Measurements from ENCODE around the gene CAPRIN2.

CAPRIN2 gene

DNA sequence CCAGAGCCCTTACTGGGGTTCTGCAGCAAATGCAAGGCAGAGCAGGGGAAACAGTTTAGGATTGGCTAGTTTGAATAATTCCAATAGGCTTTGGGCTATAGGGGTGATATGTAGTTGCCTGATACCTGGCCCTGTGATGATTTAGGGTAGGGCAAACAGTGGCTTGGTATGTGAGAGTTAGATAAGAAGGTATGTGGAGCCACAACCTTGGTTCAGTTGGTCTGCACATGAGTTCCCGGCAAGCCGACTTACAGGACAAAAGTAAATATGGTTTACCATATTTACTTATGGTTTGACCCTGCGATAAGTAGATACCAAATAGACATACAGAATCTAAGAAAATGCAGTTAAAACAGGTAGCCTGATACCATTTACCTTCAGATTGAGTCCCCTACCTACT lies 8.3 kb upstream of the CAPRIN2 start:
- DNase-seq, result no peak

DNA sequence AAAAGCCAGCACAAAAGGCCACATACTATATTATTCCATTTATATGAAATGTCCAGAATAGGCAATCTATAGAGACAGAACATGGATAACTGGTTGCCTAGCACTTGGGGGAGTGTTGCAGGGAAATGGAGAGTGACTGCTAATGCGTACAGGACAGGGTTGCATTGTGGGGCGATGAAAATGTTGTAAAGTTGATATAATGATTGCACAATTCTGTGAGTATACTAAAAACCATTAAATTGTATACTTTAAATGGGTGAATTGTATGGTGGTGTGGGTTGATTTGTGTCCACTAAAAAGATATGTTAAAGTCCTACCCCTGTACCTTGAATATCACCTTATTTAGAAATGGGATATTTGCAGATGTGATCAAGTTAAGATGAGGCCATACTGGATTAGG lies 7.0 kb upstream of the CAPRIN2 start:
- DNase-seq, result no peak

DNA sequence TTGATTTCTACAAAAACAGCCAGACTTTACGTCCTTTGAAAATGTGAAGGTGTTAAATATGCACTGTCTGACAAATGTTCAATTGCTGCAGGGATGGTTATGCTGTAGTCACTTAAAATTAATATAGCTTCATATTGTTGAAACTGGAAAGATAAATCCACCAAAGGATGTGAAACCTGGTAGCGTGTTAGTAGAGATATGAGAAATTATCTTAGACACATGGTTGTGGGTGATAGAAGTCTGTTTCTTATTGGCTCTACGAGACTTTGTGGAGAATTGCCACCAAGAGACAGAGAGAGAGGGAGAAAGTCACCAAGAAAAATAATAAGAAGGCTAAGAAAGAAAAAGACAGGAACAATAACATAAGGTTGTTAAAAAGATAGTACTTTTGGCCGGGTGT lies 2.6 kb upstream of the CAPRIN2 start:
- DNase-seq, result no peak

DNA sequence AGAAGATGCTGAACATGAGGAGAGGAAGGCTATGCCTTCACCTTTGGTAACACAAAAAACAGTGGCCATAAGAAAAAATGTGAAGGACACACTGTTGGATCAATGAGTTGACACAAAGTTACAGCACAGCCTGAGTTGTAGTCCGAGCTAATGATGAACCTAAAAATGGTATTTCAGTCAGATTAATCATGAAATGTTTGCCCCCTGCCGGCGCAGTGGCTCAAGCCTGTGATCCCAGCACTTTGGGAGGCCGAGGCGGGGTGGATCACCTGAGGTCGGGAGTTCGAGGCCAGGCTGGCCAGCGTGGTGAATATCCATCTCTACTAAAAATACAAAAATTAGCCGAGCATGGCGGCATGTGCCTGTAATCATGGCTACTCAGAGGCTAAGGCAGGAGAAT lies 1.3 kb upstream of the CAPRIN2 start:
- DNase-seq, result no peak

DNA sequence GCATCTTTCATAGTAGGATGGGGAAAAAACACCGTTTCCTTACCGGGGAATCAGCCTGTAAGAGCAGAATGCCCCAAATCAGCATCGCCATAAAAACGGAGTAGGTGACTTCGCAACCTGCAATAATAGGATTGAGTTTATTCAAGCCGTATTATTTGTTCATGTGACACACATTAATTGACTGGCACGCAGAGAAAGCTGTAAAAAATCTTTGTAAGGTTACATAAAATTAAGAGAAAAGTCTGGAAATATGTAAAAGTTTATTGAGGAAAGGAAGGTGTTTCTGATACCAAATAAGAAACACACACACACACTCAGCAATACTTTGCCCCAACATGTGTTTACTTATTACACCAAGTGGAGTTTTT lies 628 bp upstream of the CAPRIN2 start:
- no peak for DNase-seq

DNA sequence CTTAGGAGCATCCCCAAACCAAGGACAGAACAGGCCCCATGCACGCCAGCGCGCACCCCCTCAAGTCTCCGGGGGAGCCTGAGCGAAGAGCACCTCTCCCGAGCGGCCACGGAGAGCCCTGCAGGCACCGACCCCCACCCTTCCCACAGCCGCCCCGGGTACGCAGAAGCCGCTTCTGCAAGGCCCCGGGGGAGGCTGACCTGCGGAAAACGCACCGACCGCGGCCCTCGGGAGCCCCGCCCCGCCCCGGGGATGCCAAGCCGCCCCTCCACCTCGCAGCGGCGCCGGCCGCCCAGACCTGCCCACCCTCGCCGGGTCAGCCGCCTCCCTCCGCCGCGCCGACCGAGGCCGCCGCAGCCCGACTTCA lies 385 bp downstream of the CAPRIN2 start:
- DNase-seq, result no peak

DNA sequence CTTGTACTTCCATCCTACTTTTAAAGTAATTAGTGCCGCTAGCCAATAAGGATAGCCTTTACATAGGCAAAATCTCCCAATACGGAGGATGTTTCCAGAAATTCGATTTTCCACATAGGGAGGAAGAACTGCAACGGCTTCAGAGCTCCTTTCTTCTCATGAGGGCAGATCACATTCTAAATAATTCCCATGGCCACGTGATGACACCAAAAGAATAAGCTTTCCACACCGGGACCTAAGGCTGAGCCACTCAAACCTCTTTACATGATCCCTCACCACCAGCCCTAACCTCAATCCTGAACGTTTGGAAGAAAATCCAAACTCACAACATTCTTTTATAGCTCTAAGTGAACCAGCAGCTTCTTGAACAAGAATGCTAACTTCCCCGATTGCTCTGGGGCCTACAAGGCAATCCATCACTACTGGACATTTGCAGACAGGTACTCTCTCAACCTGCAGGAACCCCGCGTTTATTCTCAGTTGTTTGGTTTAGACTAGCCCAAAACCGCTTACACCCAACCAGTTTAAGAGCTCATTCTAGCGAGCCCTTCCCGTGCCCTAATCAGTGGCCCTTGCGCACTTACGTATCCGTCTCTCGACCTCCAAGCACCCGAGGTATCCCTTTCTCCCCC lies 884 bp downstream of the CAPRIN2 start:
- no peak for DNase-seq

DNA sequence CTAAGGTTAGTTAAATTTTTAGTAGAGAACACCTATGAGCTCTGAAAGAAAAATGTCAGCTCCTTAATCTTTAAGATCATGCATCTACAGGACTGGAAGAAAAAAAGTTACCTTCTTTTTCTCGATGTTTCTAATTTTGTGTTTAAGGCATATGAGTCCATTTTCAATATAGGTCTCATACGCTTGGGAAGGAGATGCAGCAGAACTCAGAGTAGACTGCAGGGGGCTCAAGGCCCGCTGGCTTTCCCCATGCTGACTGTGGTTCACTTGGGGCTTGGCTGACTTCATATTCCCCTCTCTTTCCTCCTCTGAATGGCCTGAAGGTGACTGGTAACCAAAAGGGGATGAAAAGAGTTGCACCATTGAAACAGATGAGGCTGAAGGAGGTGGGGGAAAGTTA lies 1.5 kb downstream of the CAPRIN2 start:
- DNase-seq, result no peak

DNA sequence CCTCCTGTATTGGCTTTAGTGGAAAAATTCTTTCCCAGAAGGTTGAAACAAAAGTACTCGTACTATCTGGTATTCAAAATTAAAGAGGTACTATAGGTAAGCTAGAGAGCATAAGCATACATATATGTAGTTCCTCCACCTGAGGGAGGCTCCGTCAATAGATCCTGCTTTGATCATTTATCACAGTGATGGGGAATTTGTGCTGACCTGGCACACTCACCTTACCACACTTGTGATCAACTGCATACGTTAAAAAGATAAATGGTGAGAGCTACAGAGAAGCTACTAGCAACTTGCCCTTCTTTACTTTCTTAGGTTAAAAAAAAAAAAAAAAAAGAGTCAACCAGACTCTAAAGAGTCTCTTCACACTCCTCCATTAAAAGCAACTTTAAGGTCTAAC lies 2.5 kb downstream of the CAPRIN2 start:
- no peak for DNase-seq

DNA sequence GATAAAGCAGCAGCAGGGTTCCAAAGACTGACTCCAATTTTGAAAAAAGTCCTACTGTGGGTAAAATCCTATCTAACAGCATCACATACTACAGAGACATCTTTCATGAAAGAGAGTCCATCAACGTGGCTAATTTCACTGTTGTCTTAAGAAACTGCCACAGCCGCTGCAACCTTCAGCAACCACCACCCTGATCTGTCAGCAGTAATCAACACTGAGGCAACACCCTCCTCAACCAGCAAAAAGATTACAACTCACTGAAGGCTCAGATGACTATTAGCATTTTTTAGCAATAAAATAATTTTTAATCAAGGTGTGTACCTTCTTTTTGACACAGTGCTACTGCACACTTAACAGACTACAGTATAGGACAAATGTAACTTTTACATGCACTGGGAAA lies 6.6 kb downstream of the CAPRIN2 start:
- DNase-seq, result no peak

DNA sequence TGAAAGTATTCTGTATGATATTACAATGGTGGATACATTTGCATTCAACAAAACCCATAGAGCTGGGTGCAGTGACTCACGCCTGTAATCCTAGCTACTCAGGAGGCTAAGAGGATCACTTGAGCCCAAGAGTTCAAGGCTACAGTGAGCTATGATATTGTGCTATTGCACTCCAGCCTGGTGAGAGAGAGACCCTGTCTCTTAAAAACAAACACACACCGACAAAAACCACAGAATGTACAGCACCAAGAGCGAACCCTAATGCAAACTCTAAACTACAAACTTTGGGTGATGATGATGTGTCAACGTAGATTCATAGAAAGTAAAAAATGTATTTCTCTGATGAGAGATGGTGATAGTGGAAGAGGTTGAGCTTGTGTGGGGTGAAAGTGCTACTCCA lies 8.6 kb downstream of the CAPRIN2 start:
- no peak for DNase-seq

DNA sequence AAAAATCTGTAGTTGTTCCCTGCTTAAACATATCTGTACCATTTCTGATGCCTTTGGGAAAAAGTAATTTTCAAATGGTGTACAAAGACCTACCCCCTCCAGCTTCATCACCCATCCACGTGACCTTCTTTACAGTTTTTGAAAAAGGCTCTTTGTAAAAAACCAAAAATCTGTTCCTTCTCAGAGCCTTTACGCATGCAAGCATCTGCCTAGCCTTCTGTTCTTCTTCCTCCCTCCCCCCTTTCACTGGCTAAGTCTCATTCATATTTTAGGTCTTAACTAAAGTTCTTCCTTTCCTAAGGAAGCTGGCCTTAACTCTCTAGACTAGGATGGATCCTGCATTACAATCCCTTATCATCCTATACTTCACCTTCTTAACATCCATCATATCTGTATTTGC lies 10.4 kb downstream of the CAPRIN2 start:
- DNase-seq, result no peak

DNA sequence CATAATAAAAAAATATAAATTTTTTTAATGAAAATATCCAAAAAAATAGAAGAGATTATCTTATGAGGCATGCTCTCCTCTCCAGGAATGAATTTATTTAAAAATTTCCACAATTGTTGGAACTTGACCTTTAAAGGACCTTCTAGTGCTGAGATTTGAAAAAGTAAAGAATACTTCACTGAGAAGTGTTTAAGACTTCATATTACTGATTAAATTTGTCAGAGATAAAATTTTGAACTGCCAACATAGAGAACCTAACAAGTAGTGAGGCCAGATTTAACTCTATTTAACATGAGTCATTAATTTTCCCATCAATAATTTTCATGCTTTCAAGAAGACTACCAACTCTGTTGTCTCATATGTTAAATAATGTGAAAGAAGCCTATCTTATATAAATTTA lies 14.5 kb downstream of the CAPRIN2 start:
- DNase-seq, result no peak

DNA sequence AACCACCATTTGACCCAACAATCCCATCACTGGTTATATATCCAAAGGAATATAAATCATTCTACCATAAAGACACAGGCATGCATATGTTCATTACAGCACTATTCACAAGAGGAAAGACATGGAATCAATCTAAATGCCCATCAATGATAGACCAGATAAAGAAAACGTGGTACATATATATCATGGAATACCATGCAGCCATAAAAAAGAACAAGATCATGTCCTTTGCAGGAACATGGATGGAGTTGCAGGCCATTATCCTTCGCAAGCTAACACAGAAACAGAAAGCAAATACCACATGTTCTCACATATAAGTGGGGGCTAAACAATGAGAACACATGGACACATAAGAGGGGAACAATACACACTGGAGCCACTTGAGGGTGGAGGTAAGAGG lies 15.7 kb downstream of the CAPRIN2 start:
- no peak for DNase-seq

DNA sequence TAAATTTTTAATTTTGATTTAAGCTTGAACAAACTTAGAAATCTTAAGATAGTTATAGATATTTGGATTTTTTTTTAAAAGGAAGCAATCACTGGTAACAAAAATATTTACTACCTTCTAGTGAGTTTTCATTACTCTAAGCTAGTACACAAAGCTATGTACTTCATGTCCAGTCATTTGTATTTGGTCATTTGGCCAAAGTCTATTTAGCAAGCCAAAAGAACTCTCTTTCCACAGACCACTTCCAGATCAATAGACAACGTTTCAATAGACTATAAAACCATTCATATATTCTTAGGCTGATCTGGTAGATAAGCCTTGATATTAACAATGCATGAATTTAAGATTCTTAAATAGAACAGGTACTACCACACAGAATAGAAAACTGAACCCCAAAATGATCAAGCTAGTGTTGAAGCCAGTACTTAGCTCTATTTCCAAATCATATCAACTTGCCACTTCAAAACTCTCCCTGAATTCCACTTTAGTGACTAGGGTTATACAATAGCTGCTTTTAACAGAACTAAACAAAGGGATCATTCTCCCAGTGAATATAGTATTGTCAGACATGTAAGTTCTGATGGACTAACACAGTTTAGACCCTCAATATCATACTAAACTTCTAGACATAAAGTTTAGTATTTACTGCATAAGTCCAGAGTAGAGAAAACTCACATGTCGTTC lies 21.7 kb downstream of the CAPRIN2 start:
- no peak for DNase-seq

DNA sequence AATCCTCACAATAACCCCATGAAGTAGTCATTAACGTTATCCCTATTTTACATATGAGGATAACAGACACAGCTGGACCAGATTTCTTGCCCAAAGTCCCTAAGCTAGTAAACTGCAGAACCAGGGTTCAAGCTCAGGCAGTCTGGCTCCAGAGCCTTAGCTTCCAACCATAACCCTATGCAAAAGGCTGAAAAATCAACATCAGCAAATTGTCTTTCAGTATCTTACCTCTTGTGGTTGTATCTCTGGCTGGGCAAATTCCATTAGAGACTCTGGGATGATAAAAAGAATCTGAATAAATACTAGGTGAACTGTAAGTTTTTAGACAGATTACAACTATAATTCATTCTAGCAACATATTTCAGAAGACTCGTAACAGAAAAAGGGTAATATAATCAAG lies 24.7 kb downstream of the CAPRIN2 start:
- no peak for DNase-seq

DNA sequence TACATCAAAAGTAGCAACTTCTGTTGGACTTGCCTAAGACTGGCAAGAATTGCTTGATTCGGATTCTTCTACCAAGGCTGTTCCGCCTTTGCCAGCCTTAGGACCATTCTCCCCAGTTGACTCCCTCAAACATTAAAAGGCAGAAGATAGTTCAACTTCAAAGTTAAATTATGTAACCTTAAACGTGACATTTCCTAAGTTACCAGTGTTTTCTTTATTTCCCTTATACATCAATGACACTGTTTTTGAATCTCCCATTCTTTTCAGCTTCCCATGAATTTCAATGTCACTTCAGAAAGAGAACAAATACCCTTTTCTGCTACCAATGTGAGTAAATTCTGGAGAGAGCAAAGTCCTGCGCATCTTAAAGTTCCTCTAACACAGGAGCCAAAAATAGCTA lies 25.2 kb downstream of the CAPRIN2 start:
- DNase-seq, result no peak

DNA sequence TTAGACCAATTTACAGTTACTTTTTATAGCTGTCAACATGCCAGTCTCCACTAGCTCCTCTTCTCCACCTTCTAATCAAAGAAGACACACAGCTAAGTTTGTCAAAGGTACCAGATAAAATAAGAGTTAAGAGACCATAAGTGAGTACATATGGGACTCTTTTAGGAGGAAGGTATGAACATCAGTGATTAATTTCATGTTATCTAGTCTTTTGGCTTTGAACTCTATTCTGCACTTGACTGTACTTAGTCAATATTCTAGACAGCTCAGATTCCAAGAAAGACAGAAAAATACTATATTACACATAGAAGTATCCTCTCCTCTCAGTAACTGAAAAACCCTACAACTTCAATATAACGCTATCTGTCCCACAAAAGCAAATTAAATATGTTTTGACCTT lies 28.1 kb downstream of the CAPRIN2 start:
- no peak for DNase-seq

DNA sequence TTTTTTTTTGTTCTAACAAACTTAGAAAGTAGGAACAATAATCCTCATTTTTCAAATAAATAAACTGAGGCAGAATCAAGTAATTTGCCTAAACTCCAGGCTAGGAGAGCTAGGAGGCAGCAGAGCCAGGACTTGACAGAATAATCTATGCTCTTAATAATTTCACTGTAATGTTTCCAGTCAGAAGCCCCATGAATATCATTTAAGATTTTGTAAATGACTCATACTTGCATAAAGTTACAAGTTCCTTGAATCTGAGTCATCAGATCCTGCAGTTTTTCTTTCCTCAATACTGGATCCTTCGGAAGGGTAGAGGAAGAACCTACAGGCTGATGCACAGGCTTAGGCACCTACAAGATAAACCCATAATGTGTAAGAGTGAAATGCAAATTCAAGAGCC lies 29.0 kb downstream of the CAPRIN2 start:
- DNase-seq, result no peak

DNA sequence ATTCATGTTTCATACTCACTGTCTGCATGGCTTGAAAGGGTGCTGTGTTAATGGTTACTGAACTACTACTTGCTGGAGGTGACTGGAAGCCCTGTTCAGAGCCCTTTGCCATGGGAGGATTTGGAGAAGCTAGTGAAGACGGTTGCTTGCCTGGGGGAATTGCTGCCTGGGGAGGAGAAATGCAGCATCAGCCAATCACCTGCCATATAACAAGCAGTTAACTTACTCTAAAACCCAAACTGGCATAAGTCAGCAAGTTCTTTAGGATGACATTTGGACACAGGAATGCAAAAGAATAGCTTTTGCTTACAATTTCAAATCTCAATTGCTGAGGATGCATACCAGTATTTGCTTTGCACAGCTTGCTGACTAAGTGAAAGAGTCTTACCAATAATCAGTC lies 35.7 kb downstream of the CAPRIN2 start:
- DNase-seq, result no peak

DNA sequence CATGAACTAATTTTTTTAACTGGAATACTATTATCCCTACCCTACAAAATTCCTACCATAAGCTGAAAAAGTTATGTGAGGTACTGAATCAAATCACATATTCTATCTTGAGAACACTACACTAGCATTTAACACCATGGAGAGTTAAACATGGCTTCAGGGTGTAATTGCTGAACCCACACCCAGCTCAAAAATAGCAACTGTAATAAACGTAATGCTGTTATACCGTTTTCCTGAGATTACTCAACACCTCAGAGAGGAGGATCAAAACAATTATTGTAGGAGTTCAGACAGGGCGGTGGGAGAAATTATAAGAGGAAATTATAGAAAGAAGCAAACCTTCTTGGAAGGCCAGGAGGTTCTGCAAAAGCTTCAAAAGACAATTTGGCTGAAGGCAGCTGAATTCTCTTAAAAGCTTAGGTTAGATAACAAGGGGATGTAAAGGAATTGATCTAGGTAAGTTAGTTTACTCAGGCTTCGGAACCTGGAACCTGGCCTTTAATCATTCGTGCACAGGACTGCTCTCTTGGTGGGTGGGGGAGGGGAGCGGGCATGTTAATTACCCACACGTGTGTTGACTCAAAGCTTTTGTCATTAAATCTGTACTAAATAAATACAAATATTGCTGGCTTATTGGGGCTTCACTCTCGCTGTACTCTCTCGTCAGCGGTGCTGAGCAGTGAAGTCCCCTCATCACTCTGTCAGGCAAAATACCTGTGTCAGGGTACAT lies 47.0 kb downstream of the CAPRIN2 start:
- DNase-seq, result no peak

DNA sequence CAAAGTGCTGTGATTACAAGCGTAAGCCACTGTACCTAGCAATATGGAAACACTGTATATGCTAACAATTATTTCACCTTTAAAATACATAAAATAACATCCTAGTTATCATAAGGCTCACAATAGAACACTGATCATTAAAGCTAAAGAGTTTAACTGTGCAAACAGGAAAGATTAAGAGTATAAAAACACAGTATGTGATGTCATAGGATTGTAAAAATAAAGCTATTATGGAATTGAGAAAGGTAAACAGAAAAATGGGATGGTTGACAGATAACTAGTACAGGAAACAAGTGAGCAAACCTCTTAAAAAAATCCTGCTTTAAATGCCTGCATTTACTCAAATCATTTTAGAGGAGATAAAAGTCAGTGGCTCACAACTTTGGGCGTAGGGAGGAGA lies 48.3 kb downstream of the CAPRIN2 start:
- DNase-seq, result peak; percentile 77

DNA sequence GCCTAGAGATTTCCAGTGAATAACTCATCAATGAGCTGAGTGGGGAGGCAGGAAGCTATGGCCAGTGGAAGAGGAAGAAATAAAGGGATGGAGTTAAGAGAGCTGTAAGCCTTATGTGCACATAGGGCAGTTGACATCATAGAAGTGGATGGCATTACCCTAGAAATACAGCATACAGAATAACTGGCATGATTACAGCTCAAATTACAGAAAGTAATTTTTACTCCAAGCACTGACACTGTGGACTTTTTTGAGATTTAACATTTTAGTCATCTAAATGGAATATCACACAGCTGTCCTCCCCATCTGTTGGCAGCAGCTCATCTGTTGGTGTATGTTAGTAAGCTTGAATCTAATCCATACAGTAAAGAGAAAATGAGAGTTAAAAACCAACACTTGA lies 53.7 kb downstream of the CAPRIN2 start:
- no peak for DNase-seq

DNA sequence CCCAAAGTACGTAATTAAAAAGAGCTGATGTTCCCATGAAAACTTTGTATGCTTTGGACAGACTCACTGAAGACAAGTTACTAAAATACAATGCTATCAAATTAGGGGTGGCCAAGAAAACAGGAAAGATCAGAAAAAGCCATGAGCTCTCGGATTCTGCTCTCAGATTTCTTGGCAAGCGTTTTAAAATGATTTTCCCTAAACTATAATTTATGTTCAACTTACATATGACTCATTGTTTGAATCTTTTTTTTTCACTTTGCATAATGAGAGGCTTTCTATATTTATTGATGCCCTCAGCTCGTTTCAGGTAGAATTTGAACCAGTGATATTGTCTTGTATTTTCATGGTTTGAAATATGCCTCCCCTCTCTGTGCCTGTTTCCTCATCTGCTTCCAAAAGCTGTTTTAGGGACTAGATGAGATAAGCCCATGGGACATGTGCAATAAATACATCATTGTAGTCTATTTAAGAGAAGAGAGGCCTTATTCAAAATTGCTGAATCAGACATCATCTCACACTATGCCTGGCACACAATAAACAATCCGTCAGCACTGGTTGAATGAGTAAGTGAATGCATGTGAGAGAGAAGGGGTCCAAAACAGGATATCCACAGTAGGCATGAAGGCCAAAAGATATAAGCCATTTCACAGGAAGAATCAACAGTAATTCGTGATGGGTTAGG lies 54.4 kb downstream of the CAPRIN2 start:
- DNase-seq, result no peak

All from DMS153 (cell line).